ENCODE measurements around the gene VEGFA.

VEGFA gene

DNA sequence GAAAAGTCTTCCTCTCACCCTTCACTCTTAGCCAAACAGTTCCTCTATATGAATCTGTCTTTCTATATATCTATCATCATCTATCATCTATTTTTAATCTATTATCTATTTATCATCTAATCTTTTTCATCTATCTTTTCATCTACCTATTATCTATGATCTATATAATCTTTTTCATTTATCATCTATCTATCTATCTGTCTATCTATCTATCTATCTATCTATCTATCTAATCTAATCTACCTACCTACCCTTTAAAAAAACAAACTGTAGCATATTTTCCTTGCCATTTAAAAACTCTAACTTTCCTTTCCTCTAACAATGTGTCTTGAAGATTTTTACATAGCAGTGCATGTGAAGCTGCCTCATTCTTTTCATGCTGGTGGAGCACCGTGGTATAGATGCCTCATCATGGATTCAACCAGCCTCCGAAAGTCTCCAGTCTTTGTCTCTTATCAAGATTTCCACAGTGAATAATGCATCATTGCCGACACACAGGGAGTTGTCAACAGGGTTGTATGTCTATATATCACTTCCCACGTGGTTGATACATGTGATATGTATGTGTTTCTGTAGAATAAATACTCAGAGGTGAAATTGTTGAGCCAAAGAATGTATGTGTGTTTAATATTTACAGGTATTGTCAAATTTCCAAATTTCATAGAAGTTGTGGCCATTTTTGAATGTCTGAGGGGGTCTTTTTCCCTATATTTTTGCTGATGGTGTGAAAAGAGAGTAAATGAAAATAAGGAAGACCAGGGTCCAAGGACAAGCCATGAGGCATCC, 51.3 kb downstream of the VEGFA start:
- DNase-seq (ENCODE audit: low read depth), result no peak
- TF ChIP-seq, protein P1, sequence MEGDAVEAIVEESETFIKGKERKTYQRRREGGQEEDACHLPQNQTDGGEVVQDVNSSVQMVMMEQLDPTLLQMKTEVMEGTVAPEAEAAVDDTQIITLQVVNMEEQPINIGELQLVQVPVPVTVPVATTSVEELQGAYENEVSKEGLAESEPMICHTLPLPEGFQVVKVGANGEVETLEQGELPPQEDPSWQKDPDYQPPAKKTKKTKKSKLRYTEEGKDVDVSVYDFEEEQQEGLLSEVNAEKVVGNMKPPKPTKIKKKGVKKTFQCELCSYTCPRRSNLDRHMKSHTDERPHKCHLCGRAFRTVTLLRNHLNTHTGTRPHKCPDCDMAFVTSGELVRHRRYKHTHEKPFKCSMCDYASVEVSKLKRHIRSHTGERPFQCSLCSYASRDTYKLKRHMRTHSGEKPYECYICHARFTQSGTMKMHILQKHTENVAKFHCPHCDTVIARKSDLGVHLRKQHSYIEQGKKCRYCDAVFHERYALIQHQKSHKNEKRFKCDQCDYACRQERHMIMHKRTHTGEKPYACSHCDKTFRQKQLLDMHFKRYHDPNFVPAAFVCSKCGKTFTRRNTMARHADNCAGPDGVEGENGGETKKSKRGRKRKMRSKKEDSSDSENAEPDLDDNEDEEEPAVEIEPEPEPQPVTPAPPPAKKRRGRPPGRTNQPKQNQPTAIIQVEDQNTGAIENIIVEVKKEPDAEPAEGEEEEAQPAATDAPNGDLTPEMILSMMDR (IDR thresholded peaks at IDR 0.05; ENCODE audit: control insufficient read depth, insufficient read depth, low read depth, low read length, missing control alignments), result no peak
- H3K4me3 ChIP-seq (ENCODE audit: control insufficient read depth, low read depth, low read length), result no peak overlapping the region

DNA sequence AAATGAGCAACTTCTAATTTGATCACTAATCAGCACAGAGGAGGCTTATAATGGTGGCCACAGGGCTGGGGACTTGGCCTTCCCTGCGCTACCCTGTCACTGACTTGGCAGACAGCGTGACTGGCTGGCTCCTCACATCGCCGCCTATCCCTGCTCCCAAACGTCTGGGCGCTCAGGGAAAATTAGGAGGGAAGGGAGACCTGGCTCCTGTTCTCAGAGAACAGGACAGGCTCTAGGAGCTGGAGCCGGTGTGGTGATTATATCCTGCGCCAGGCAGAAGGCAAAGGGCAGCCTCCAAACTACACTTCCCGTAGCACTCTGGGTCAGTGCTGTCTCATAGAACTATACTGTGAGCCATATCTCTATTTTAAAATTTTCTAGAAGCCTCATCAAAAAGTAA, 53.4 kb downstream of the VEGFA start:
- no peak for DNase-seq (ENCODE audit: low read depth)
- TF ChIP-seq, protein P1 (IDR thresholded peaks at IDR 0.05; ENCODE audit: control insufficient read depth, insufficient read depth, low read depth, low read length, missing control alignments), result no peak
- H3K4me3 ChIP-seq (ENCODE audit: control insufficient read depth, low read depth, low read length), result no peak overlapping the region

DNA sequence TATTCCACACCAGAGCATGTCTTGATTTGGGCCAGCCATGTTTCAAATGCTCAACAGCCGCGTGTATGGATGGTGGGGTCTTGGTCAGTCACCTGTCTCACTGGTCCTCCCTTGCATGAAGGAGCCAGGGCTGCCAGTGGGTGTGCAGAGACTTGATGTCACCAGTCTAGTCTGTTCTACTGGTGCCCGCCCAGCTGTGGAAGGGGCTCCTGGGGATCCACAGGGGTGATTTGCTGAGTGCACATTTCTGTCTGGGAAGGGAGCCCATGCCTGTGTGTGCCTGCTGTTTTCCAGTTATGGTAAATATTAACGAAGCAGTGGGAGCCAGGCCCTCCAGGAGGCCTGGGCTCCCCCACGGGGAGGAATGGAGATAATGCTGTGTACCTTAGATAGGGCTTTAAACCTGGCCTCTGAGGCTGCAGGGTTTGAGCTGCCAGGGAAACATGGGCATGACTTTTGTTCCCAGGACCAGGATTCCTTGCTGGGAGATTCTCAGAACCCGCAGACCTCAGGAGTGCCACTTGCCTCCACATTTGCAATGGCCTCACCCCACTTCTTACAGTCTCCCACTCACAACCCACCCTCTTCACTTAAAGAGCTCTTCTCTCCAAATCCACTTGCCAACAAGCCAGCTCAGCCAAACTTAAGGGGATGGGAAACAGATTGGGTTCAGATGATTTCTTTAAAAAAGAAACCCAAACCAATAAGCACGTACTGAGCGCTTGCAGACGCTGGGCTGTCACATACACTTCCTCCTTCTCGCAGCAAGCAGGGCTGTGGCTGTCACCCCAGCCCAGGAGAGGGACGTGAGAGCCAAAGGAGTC, 54.1 kb downstream of the VEGFA start:
- TF ChIP-seq, protein P1 (IDR thresholded peaks at IDR 0.05; ENCODE audit: control insufficient read depth, insufficient read depth, low read depth, low read length, missing control alignments), result no peak

DNA sequence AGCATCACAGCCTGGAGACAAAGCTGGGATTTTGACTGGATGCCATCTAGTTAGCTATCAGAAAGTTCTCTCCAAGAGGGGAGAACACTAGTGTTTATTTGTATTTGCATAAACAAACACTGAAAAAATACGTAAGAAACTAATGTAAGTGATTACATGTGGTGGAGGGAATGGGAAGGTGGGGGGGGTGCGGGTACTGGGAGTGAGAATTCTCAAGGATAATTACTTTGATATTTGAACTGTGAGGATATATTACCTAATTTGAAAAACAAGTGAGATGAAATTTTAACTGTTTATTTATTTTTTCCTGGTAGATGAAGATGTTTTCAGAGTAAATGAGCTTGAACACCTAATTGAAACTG, 54.7 kb downstream of the VEGFA start:
- TF ChIP-seq, protein P1 (IDR thresholded peaks at IDR 0.05; ENCODE audit: control insufficient read depth, insufficient read depth, low read depth, low read length, missing control alignments), result no peak
- no peak for DNase-seq (ENCODE audit: low read depth)
- no peak overlapping the region for H3K4me3 ChIP-seq (ENCODE audit: control insufficient read depth, low read depth, low read length)

More for the DNA sequence above, 54.1 kb downstream of the VEGFA start:
- no peak for DNase-seq (ENCODE audit: low read depth)
- no peak overlapping the region for H3K4me3 ChIP-seq (ENCODE audit: control insufficient read depth, low read depth, low read length)

DNA sequence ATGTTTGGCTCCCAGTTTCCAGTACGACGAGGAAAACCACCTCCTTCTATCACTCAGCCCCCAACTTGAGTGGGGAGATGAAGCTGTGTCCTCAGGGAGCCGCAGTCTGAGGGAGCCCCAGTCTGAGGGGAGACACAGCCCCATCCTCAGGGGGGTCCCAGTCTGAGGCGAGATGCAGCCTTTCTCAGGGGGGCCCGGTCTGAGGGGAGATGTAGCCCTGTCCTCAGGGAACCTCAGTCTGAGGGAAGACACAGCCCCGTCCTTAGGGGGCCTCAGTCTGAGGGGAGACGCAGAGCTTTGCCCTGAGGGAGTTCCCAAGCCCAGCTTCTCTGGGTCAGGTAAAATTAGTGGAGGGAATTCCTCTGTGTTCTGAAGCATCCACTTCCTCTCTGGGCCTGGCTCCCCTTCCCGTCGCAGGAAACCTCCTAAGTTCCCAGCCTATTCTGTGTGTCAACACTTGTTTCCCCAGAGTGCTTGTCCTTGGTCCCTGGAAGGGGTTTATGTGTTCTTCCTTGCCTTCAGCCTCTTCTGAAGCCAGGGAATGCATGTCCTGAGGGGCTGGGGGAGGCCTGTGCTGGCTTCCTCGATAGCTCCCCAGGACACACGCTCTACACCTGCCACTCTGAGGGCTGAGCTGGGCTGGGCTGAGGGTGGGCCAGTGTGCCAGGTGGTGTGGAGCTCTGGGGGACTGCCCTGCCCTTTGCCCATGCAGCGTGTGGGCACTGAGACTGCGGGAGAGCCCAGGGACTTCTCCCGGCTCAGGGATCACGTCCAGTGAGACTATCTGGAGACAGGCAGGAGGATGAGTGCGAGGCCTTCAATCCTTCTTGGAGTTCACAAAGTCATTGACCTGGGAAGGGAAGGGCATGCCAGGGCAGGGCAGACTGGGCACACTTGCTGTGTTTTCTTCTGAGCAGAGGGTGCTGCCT, 55.4 kb downstream of the VEGFA start:
- no peak overlapping the region for H3K4me3 ChIP-seq (ENCODE audit: control insufficient read depth, low read depth, low read length)
- TF ChIP-seq, protein P1 (IDR thresholded peaks at IDR 0.05; ENCODE audit: control insufficient read depth, insufficient read depth, low read depth, low read length, missing control alignments), result no peak
- no peak for DNase-seq (ENCODE audit: low read depth)

DNA sequence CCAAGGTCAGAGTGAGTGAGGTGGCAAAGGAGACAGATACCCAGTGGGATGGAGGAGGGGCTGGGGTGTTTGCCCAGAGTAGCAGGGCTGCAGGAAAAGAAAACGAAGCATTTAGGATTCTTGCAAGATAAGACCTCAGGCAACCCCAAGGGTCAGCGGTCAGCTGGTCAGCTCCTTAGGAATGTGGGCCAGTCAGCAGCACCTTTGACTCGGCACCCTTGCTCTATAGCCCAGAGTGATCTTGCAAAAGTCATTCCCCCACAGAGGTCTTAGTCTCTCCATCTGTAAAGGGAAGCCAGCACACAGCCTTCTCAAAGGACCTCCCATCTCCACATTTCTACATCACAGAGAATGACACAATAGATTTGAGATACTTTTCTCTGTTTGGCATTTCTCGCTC, 56.7 kb downstream of the VEGFA start:
- TF ChIP-seq, protein P1 (IDR thresholded peaks at IDR 0.05; ENCODE audit: control insufficient read depth, insufficient read depth, low read depth, low read length, missing control alignments), result no peak
- no peak for DNase-seq (ENCODE audit: low read depth)

More for the DNA sequence above, 56.7 kb downstream of the VEGFA start:
- H3K4me3 ChIP-seq (ENCODE audit: control insufficient read depth, low read depth, low read length), result no peak overlapping the region
